Lung (tissue), 12 donors: ENCODE measurements around the gene CHRNB4. TPM values are rescaled to one million over a fixed set of nuclear protein-coding genes. Genes with fewer than 3 reads are reported as not detected.

ENCODE experiments used
- ATAC-seq: fragments of 200-7000 bp; cut with Tn5 transposase; one replicate; pipeline ENCODE4 v1.9.1; 2020; ENCODE audit warnings: moderate number of reproducible peaks; ENCODE audit not compliant: insufficient read depth, low FRiP score
- DNase-seq, 3 donors: peaks; one replicate each; pipeline ENCODE4 v3.0.0-alpha.2; 2013 to 2017
- H3K27ac ChIP-seq, 2 donors: one replicate each; pipeline ENCODE4 v1.5.1; 2013; ENCODE audit warnings: mild to moderate bottlenecking in 2 of 2, moderate library complexity in 2 of 2, control low read depth in 1 of 2, inconsistent platforms in 1 of 2, low read depth in 1 of 2, low read length in 1 of 2
- H3K27me3 ChIP-seq, 3 donors: one replicate each; pipeline ENCODE4 v1.5.1; 2013; ENCODE audit warnings: low read length in 2 of 3; ENCODE audit not compliant: control insufficient read depth in 3 of 3, insufficient read depth in 3 of 3
- H3K36me3 ChIP-seq, 4 donors: one replicate each; pipeline ENCODE4 v1.5.1; 2013; ENCODE audit warnings: low read length in 4 of 4, mild to moderate bottlenecking in 1 of 4, moderate library complexity in 1 of 4; ENCODE audit not compliant: control insufficient read depth in 4 of 4, insufficient read depth in 4 of 4
- H3K4me1 ChIP-seq, 5 donors: one replicate each; pipeline ENCODE4 v1.5.1; 2013; ENCODE audit warnings: low read length in 5 of 5, mild to moderate bottlenecking in 2 of 5, moderate library complexity in 1 of 5; ENCODE audit not compliant: control insufficient read depth in 5 of 5, insufficient read depth in 5 of 5
- H3K4me3 ChIP-seq: one replicate; pipeline ENCODE4 v1.5.1; 2013; ENCODE audit warnings: mild to moderate bottlenecking, control low read depth, moderate library complexity
- H3K9ac ChIP-seq, 2 donors: one replicate each; pipeline ENCODE4 v1.5.1; 2013; ENCODE audit warnings: low read length in 2 of 2, control low read depth in 1 of 2; ENCODE audit not compliant: insufficient read depth in 1 of 2
- H3K9me3 ChIP-seq, 4 donors: one replicate each; pipeline ENCODE4 v1.5.1; 2013; ENCODE audit warnings: low read length in 3 of 4, mild to moderate bottlenecking in 1 of 4, moderate library complexity in 1 of 4; ENCODE audit not compliant: control insufficient read depth in 4 of 4, insufficient read depth in 3 of 4
- WGBS, 2 donors: extraction: QIAGEN DNeasy Blood & Tissue Kit; methylation state at CpG; one replicate each; pipeline ENCODE4 v1.1.7; 2013; 5-methylcytosine and 5-hydroxymethylcytosine counted together
- polyA plus RNA-seq, 2 donors: library from polyadenylated mRNA; stranded (reverse); fragments of 200-250 nt; gene quantifications; one replicate each; pipeline ENCODE4 v1.2.1, GENCODE V29; 2013
- total RNA-seq, 2 donors: library from RNA; depleted of rRNA in 1 of 2; stranded (reverse); fragments of >200 nt in 1 of 2; gene quantifications; one replicate each; pipeline ENCODE4 v1.2.1, GENCODE V29; 2014 to 2021
- TF ChIP-seq, protein P1 (sequence below): IDR thresholded peaks from 2 replicates; pipeline ENCODE4 v1.5.1; 2012; ENCODE audit warnings: mild to moderate bottlenecking; ENCODE audit errors: control extremely low read depth, extremely low read depth
- donor health status: control.
- donor health status: control.
- donor health status: Bipolar disorder and iron deficiency.
- donor health status: healthy.
- donor health status: DM: yes; HTN: yes; CAD: no.

CHRNB4 gene
- total and polyA plus RNA-seq, 4 donors, result 0.05 TPM; not detected in 3

DNA sequence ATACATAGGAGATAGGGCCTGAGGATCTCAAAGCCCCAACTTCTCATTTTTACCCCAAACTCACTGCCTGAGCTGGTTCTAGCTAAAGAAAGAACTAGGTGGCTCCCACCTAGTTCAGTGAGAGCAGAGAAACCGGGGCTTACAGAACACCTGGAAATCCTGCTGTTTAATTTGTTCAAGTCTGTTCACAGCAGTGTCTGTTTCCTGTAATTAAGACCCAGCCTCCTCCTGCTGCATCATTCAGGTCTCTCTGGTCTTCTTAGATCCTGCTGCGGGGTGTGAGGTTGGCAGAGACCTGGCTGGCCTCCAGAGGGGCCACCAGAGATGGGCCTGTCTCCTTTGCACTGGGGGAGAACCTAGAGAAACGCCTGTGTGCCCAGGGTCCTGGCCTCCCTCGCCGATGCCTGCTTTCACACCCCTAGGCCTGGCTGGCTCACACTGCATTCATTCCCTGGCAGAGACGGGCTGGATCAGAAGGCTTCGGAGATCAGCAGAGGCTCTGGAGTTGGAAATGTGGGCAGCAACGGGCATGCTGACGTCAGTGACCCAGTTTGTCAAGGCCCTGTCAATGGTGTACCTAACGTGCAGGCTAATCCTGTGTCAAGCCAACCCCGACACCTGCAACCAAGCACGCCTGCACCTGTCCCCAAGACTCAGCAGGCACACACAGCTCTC lies 15.3 kb downstream of the CHRNB4 start:
- Histone ChIP-seq H3K27me3 (peaks cover 2 to 33% (median 22%) of the 10 kb centered on the region in 3 donors), H3K9ac (no peak overlapping the region), H3K27ac (no peak overlapping the region), H3K9me3 (peaks cover 0 to 2% (median 0%) of the 10 kb centered on the region in 4 donors), H3K36me3 (no peaks in the 10 kb centered on the region), H3K4me3 (no peak overlapping the region), H3K4me1 (peaks cover 0 to 3% (median 0%) of the 10 kb centered on the region in 5 donors)
- TF ChIP-seq, protein P1, sequence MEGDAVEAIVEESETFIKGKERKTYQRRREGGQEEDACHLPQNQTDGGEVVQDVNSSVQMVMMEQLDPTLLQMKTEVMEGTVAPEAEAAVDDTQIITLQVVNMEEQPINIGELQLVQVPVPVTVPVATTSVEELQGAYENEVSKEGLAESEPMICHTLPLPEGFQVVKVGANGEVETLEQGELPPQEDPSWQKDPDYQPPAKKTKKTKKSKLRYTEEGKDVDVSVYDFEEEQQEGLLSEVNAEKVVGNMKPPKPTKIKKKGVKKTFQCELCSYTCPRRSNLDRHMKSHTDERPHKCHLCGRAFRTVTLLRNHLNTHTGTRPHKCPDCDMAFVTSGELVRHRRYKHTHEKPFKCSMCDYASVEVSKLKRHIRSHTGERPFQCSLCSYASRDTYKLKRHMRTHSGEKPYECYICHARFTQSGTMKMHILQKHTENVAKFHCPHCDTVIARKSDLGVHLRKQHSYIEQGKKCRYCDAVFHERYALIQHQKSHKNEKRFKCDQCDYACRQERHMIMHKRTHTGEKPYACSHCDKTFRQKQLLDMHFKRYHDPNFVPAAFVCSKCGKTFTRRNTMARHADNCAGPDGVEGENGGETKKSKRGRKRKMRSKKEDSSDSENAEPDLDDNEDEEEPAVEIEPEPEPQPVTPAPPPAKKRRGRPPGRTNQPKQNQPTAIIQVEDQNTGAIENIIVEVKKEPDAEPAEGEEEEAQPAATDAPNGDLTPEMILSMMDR, result no peak
- 74 to 78% methylated on average over 12 of the region's 12 CpGs for WGBS, 2 donors
- no peak for ATAC-seq
- no peak for DNase-seq

DNA sequence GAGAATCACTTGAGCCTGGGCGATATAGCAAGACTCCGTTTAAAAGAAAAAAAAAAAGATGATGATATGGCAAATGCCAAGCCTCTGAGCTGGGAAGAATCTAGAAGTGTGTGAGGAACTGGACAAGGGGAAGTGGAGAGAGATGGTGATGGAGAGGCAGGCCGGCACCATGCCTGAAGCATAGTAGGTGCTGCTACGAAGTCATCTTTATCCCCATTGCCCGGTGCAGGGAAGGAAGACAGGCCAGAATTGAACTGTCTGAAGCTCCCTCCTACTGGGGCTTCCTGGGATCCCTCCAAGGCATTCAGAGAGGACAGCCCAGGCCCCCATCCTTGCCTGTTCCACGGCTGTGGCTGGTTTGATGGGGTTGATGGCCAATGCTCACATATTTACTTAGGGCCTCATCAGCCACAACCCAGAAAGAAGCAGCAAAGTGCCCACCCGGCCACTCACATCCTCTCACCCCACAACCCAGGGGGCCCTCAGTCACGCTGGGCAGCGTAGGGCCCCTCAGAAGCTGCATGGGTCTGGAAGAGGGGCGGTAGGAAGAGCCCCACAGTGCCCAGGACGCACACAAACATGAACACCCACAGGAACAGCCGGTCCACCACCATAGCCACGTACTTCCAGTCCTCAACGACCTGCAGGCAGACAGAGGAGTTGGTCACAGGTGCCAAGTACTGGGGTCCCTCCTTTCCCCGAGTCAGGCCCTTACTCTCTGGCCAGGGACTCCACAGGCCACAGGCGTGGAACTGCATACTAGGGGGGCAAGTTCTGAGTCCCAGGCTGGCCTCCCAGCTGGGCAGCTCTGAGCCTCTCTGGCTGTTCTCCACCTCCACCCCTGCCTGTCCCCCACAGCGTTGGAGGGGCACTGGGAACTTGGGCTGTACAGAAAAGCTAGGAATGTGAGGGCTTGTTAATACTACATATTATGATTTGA lies 16.1 kb downstream of the CHRNB4 start:
- Histone ChIP-seq H3K36me3 (no peaks in the 10 kb centered on the region), H3K27ac (no peak overlapping the region), H3K27me3 (peaks cover 9 to 38% (median 24%) of the 10 kb centered on the region in 3 donors), H3K9ac (no peak overlapping the region), H3K9me3 (peaks cover 0 to 2% (median 0%) of the 10 kb centered on the region in 4 donors), H3K4me1 (peaks cover 0 to 7% (median 0%) of the 10 kb centered on the region in 5 donors), H3K4me3 (no peak overlapping the region)
- TF ChIP-seq, protein P1, result no peak
- WGBS, 2 donors, result 81 to 84% methylated on average over 17 of the region's 17 CpGs
- DNase-seq (no peak), ATAC-seq (no peak)

- no peaks in the 10 kb centered on the region for H3K36me3 ChIP-seq
- no peaks in the 10 kb centered on the region for H3K9me3 ChIP-seq
- no peak for ATAC-seq
- H3K27ac ChIP-seq, result no peak overlapping the region
- H3K4me1 ChIP-seq, result peaks cover 0 to 7% (median 0%) of the 10 kb centered on the region in 5 donors
- TF ChIP-seq, protein P1, result no peak
- DNase-seq, result no peak
- H3K4me3 ChIP-seq, result no peak overlapping the region
- H3K9ac ChIP-seq, result no peak overlapping the region
- H3K27me3 ChIP-seq, result peaks cover 19 to 48% (median 33%) of the 10 kb centered on the region in 3 donors
- 85 to 93% methylated on average over 7 of the region's 7 CpGs for WGBS, 2 donors
These were observed 17.1 kb downstream of the CHRNB4 start for GRCh38 chr15:78623786-78624497.
